ENCODE data around the gene RAB6A. TPM values are rescaled to one million over a fixed set of nuclear protein-coding genes. Genes with fewer than 3 reads are reported as not detected.

Gene RAB6A
- total and polyA plus RNA-seq, 3 experiments from 2014 or later, result 66.9 to 125 (median 69.9) TPM

DNA sequence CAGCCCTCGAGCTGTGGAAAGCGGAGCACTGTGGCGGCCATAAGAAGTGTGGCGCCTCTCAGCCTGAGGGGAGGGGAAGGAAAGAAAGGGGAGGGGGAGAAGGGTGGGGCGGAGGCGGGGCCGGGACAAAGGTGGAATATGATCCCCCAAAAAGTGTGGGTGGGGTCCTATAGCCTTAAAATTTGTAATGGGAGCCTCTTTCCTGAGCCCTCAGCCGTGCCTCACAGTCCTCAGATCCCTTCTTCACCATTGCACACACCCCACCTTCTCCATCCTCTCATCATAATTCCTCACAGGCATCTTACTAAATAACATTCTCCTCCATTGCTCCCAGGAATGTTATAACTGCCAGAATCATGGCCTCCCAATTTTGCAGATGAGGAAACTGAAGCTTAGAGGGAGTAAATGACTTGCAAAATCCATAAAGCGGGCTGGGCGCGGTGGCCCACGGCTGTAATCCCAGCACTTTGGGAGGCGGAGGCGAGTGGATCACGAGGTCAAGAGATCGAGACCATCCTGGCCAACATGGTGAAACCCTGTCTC lies 600 bp upstream of the RAB6A start:
- Mint-ChIP-seq H3K9me3 (no peaks in the 10 kb centered on the region), H3K36me3 (peaks cover 0 to 4% (median 0%) of the 10 kb centered on the region in 3 donors), H3K27me3 (peaks cover 0 to 9% of the 10 kb centered on the region in 2 donors), H3K4me3 (peak overlapping the region; percentile 78 to 94 (median 90)), H3K27ac (peak overlapping the region; percentile 46 to 98 (median 88)), H3K4me1 (peaks cover 32 to 39% (median 38%) of the 10 kb centered on the region in 3 donors)
- ChIA-PET POLR2A (interaction anchor here (0.6 to 2.6 kb wide), 7 partner anchors 9 to 732 kb away, joined by 3 to 71 read pairs (median 4); partner anchors contain the start of genes FAM168A, LIPT2 and MRPL48), CTCF (interaction anchor here (1.1 to 2.3 kb wide), 4 partner anchors 13 to 135 kb away, joined by 3 to 30 read pairs (median 4); partner anchors contain the start of gene MRPL48)
- Histone ChIP-seq H3K36me3 (ENCODE audit: insufficient read depth, low read length) (no peaks in the 10 kb centered on the region), H3K4me3 (ENCODE audit: low read length) (peak overlapping the region; percentile 71), H3K27ac (ENCODE audit: low read depth, low read length) (peak overlapping the region; percentile 87), H3K4me1 (ENCODE audit: insufficient read depth, low read length) (peaks cover 31% of the 10 kb centered on the region), H3K9me3 (ENCODE audit: low read length) (no peaks in the 10 kb centered on the region), H3K27me3 (ENCODE audit: insufficient read depth, low read length, poor library complexity, severe bottlenecking) (no peaks in the 10 kb centered on the region)
- DNase-seq, result no peak

DNA sequence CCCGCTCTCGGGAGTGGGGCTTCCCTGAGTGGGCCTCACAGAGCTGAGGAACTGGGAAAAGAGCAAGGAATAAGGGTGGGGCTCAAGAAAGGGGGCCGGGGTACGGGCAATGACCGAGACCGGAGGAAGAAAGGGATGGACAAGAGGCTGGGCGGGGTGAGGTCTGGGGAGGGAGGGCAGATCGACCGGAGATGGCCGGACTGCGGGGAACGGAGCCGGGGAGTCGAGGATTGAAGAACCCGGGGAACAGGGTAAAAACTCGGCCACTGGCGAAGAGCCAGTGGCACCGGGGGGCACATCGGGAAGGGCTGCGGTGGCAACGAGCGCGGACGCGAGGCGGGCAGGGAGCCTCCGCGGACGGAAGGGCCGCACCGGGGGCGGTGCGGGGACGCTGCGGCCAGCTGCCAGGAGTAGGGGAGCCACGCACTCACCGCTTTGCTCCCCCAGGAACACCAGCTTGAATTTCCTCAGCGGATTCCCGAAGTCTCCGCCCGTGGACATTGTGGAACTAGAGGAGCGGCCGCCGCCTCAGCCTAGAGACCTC lies 667 bp downstream of the RAB6A start:
- H3K27ac ChIP-seq (ENCODE audit: low read depth, low read length), result peak overlapping the region; percentile 87
- H3K27me3 ChIP-seq (ENCODE audit: insufficient read depth, low read length, poor library complexity, severe bottlenecking), result no peaks in the 10 kb centered on the region
- H3K4me1 Mint-ChIP-seq, result peaks cover 36 to 49% (median 49%) of the 10 kb centered on the region in 3 donors
- no peaks in the 10 kb centered on the region for H3K9me3 ChIP-seq (ENCODE audit: low read length)
- ChIA-PET POLR2A (interaction anchor here (0.9 to 2.6 kb wide), 5 partner anchors 12 to 733 kb away, joined by 3 to 71 read pairs (median 9); partner anchors contain the start of genes FAM168A, LIPT2 and MRPL48), CTCF (interaction anchor here (0.8 to 2.3 kb wide), 4 partner anchors 12 to 204 kb away, joined by 3 to 30 read pairs (median 4); partner anchors contain the start of gene MRPL48)
- H3K27ac Mint-ChIP-seq, result peak overlapping the region; percentile 57 to 97 (median 87)
- H3K36me3 ChIP-seq (ENCODE audit: insufficient read depth, low read length), result no peaks in the 10 kb centered on the region
- peak overlapping the region; percentile 83 for H3K4me3 ChIP-seq (ENCODE audit: low read length)
- H3K4me1 ChIP-seq (ENCODE audit: insufficient read depth, low read length), result peaks cover 31% of the 10 kb centered on the region
- peak overlapping the region; percentile 78 to 94 (median 90) for H3K4me3 Mint-ChIP-seq
- peaks cover 0 to 4% (median 0%) of the 10 kb centered on the region in 3 donors for H3K36me3 Mint-ChIP-seq
- no peaks in the 10 kb centered on the region for H3K27me3 Mint-ChIP-seq
- no peaks in the 10 kb centered on the region for H3K9me3 Mint-ChIP-seq
- DNase-seq, result peak in 2 of 5 donors; percentile 2 to 9

DNA sequence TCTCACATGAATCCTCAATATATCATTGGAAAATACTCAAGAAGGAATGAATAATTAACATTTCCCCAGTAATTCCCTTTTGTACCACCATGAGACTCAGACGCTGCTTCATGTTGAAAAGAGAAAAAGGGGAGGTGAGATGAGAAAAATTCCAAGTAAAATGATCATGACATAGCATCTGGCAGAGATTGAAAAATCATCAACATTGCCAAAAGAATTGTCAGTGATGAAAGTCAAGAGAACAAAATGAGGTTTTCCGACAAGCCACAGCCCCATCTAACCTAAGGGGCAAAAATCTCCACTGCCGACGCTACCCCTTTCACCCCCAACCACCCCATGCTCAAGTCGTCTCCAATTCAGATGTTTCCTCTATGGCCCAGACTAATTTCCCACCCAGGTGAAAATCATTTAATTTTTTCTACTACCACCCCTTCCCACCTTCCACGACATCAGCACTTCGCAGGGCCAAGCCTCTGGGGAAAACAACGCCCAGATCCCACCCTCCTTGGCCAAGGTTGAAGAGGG lies 1.2 kb downstream of the RAB6A start:
- no peaks in the 10 kb centered on the region for H3K27me3 ChIP-seq (ENCODE audit: insufficient read depth, low read length, poor library complexity, severe bottlenecking)
- peaks cover 31% of the 10 kb centered on the region for H3K4me1 ChIP-seq (ENCODE audit: insufficient read depth, low read length)
- CTCF ChIA-PET, result interaction anchor here (1.4 kb wide), 1 partner anchor 28 kb away, joined by 5 read pairs; the partner anchor contains the start of gene MRPL48
- peak in 1 of 5 donors; percentile 0 for DNase-seq
- H3K9me3 ChIP-seq (ENCODE audit: low read length), result no peaks in the 10 kb centered on the region
- no peaks in the 10 kb centered on the region for H3K9me3 Mint-ChIP-seq
- POLR2A ChIA-PET, result interaction anchor here (1.8 to 2.6 kb wide), 2 partner anchors 20 to 161 kb away, joined by 9 to 71 read pairs; partner anchors contain the start of gene FAM168A
- peak overlapping the region; percentile 83 for H3K4me3 ChIP-seq (ENCODE audit: low read length)
- no peaks in the 10 kb centered on the region for H3K27me3 Mint-ChIP-seq
- peak overlapping the region; percentile 57 to 97 (median 87) for H3K27ac Mint-ChIP-seq
- peak overlapping the region; percentile 87 for H3K27ac ChIP-seq (ENCODE audit: low read depth, low read length)
- peak overlapping the region; percentile 78 to 94 (median 90) for H3K4me3 Mint-ChIP-seq
- peaks cover 36 to 49% (median 49%) of the 10 kb centered on the region in 3 donors for H3K4me1 Mint-ChIP-seq
- peaks cover 0 to 4% (median 0%) of the 10 kb centered on the region in 3 donors for H3K36me3 Mint-ChIP-seq
- H3K36me3 ChIP-seq (ENCODE audit: insufficient read depth, low read length), result no peaks in the 10 kb centered on the region

DNA sequence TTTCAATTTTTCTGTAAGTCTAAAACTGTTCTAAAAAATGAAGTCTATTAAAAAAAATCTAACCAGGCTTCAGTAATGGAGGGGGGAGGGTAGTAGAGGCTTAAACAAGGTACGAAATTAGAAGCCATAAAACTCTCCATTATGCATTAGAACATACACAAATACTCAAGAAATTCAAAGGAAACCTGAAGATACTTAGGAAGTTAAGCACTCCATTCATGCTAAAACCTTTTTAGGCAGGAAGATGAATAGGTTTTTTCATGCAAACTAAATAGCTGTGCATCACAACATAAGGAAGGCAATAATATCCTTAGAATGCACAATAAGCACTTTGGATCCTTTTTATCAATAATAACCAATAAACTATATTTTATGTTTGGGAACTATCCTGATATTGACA lies 2.4 kb downstream of the RAB6A start:
- Histone ChIP-seq H3K36me3 (ENCODE audit: insufficient read depth, low read length) (no peaks in the 10 kb centered on the region), H3K27ac (ENCODE audit: low read depth, low read length) (no peak overlapping the region), H3K4me3 (ENCODE audit: low read length) (no peak overlapping the region), H3K4me1 (ENCODE audit: insufficient read depth, low read length) (peaks cover 31% of the 10 kb centered on the region), H3K9me3 (ENCODE audit: low read length) (no peaks in the 10 kb centered on the region), H3K27me3 (ENCODE audit: insufficient read depth, low read length, poor library complexity, severe bottlenecking) (no peaks in the 10 kb centered on the region)
- ChIA-PET CTCF (no interaction called here), POLR2A (no interaction called here)
- Mint-ChIP-seq H3K4me1 (peaks cover 42 to 60% (median 59%) of the 10 kb centered on the region in 3 donors), H3K4me3 (peak overlapping the region; percentile 52 to 94 (median 78)), H3K27me3 (no peaks in the 10 kb centered on the region), H3K27ac (peak overlapping the region in 5 of 8 donors; percentile 26 to 87 (median 68)), H3K9me3 (no peaks in the 10 kb centered on the region), H3K36me3 (peaks cover 0 to 11% (median 0%) of the 10 kb centered on the region in 3 donors)
- no peak for DNase-seq

DNA sequence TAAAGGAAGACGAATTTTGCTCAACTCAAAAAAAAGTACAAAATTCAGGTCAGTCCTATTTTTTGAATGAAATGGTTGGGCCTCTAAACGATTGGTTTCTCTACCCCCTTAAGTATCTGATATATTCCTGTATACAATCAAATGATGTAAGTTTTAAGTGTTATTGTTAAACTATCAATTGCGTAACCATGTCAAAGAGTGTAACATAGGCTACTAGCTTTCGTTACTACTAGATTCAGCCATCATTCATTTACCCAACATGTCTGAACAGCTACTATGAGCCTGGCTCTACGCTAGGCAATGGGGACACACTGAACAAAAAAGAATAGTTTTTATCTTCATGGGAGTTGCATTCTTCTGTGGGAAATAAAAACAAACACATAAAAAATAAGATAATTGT lies 3.3 kb downstream of the RAB6A start:
- ChIA-PET CTCF (no interaction called here), POLR2A (no interaction called here)
- H3K36me3 Mint-ChIP-seq, result peaks cover 0 to 13% (median 0%) of the 10 kb centered on the region in 3 donors
- Histone ChIP-seq H3K27ac (ENCODE audit: low read depth, low read length) (no peak overlapping the region), H3K9me3 (ENCODE audit: low read length) (no peaks in the 10 kb centered on the region), H3K36me3 (ENCODE audit: insufficient read depth, low read length) (no peaks in the 10 kb centered on the region), H3K4me3 (ENCODE audit: low read length) (no peak overlapping the region), H3K4me1 (ENCODE audit: insufficient read depth, low read length) (peaks cover 31% of the 10 kb centered on the region), H3K27me3 (ENCODE audit: insufficient read depth, low read length, poor library complexity, severe bottlenecking) (no peaks in the 10 kb centered on the region)
- H3K4me1 Mint-ChIP-seq, result peaks cover 44 to 64% (median 62%) of the 10 kb centered on the region in 3 donors
- H3K4me3 Mint-ChIP-seq, result peak overlapping the region in 1 of 7 donors; percentile 78
- no peak for DNase-seq
- no peaks in the 10 kb centered on the region for H3K9me3 Mint-ChIP-seq
- no peak overlapping the region for H3K27ac Mint-ChIP-seq
- no peaks in the 10 kb centered on the region for H3K27me3 Mint-ChIP-seq

DNA sequence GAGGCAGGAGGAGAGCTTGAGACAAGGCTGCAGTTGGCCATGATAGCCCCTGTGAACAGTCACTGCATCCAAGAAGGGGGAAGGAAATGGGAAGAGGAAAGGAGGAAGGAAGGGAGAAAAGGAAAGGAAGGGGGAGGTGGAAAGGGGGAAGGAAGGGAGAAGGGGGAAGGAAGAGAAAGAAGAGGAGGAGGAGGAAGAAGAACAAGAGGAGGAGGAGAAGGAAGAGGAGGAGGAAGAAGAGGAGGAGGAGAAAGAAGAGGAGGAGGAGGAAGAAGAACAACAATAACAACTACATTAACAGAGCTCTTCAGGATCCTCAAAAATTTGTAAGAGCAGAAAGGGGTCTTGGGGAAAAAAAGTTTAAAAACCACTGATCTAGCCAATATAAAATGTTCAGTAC lies 5.2 kb downstream of the RAB6A start:
- H3K27ac ChIP-seq (ENCODE audit: low read depth, low read length), result no peak overlapping the region
- Mint-ChIP-seq H3K27me3 (no peaks in the 10 kb centered on the region), H3K27ac (peak overlapping the region in 1 of 8 donors; percentile 87), H3K4me1 (peaks cover 55 to 76% (median 72%) of the 10 kb centered on the region in 3 donors), H3K9me3 (no peaks in the 10 kb centered on the region), H3K4me3 (peak overlapping the region in 1 of 7 donors; percentile 40), H3K36me3 (peaks cover 0 to 26% (median 0%) of the 10 kb centered on the region in 3 donors)
- H3K27me3 ChIP-seq (ENCODE audit: insufficient read depth, low read length, poor library complexity, severe bottlenecking), result no peaks in the 10 kb centered on the region
- no peak for DNase-seq
- no peak overlapping the region for H3K4me3 ChIP-seq (ENCODE audit: low read length)
- no peaks in the 10 kb centered on the region for H3K36me3 ChIP-seq (ENCODE audit: insufficient read depth, low read length)
- CTCF ChIA-PET, result no interaction called here
- POLR2A ChIA-PET, result interaction anchor here (1.6 kb wide), 1 partner anchor 24 kb away, joined by 4 read pairs; no protein-coding TSS in a partner anchor
- no peaks in the 10 kb centered on the region for H3K9me3 ChIP-seq (ENCODE audit: low read length)
- H3K4me1 ChIP-seq (ENCODE audit: insufficient read depth, low read length), result peaks cover 42% of the 10 kb centered on the region

DNA sequence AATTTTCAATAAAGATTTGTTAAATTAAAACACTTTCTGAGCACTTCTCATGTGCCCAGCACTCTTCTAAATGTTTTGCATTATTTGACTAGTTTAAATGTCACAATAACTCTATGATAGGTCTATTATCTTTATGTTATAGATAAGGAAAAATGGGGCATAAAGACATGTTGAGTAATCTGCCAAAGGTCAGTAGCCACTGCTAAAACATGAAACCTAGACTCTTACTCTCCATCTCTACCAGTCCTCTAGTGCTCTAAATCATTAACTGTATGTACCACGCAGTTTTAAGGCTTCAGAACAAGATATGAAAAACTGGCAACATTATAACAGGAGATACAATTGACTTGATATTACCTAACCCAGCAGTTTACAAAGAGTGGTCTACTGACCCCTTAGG lies 6.9 kb downstream of the RAB6A start:
- H3K36me3 Mint-ChIP-seq, result peaks cover 0 to 26% (median 0%) of the 10 kb centered on the region in 3 donors
- Histone ChIP-seq H3K9me3 (ENCODE audit: low read length) (no peaks in the 10 kb centered on the region), H3K27me3 (ENCODE audit: insufficient read depth, low read length, poor library complexity, severe bottlenecking) (no peaks in the 10 kb centered on the region), H3K27ac (ENCODE audit: low read depth, low read length) (no peak overlapping the region), H3K4me1 (ENCODE audit: insufficient read depth, low read length) (peaks cover 29% of the 10 kb centered on the region), H3K4me3 (ENCODE audit: low read length) (no peak overlapping the region), H3K36me3 (ENCODE audit: insufficient read depth, low read length) (no peaks in the 10 kb centered on the region)
- H3K4me1 Mint-ChIP-seq, result peaks cover 57 to 83% (median 78%) of the 10 kb centered on the region in 3 donors
- no peaks in the 10 kb centered on the region for H3K9me3 Mint-ChIP-seq
- no peaks in the 10 kb centered on the region for H3K27me3 Mint-ChIP-seq
- ChIA-PET POLR2A (no interaction called here), CTCF (no interaction called here)
- no peak overlapping the region for H3K4me3 Mint-ChIP-seq
- no peak for DNase-seq
- peak overlapping the region in 1 of 8 donors; percentile 32 for H3K27ac Mint-ChIP-seq

All from CD8-positive, alpha-beta memory T cell (primary cell).